Chondrocyte (in vitro differentiated cells): ENCODE results near the gene WSB1. TPM values are rescaled to one million over a fixed set of nuclear protein-coding genes. Genes with fewer than 3 reads are reported as not detected.

ENCODE experiments used
- DNase-seq: peaks from one replicate; pipeline ENCODE4 v3.0.0; 2021; ENCODE audit warnings: mixed read lengths, low spot score
- H3K27ac Mint-ChIP-seq: one replicate; pipeline ENCODE4 v1.8.0; 2021; ENCODE audit warnings: mild to moderate bottlenecking, moderate library complexity, mixed read lengths; ENCODE audit not compliant: unreplicated experiment
- H3K27me3 Mint-ChIP-seq: 2 replicates; pipeline ENCODE4 v1.8.0; 2021; ENCODE audit warnings: low read depth, mixed read lengths
- H3K36me3 Mint-ChIP-seq: 2 replicates; pipeline ENCODE4 v1.8.0; 2021; ENCODE audit warnings: low read depth, mixed read lengths
- H3K4me1 Mint-ChIP-seq: 2 replicates; pipeline ENCODE4 v1.8.0; 2021; ENCODE audit warnings: low read depth, mild to moderate bottlenecking, mixed read lengths
- H3K4me3 Mint-ChIP-seq: one replicate; pipeline ENCODE4 v1.8.0; 2021; ENCODE audit warnings: mild to moderate bottlenecking, moderate library complexity, mixed read lengths; ENCODE audit not compliant: unreplicated experiment
- H3K9me3 Mint-ChIP-seq: 2 replicates; pipeline ENCODE4 v1.8.0; 2021; ENCODE audit warnings: low read depth, mixed read lengths
- CTCF ChIP-seq: fragments of 200-600 bp; sonication (generic); IDR thresholded peaks from 2 replicates; pipeline ENCODE4 v1.5.0; 2021; ENCODE audit warnings: antibody characterized with exemption, mild to moderate bottlenecking, moderate library complexity
- microRNA-seq: library from miRNA; unstranded; fragments of <30 nt; microRNA quantifications from one replicate; pipeline ENCODE4 v1.2.0, GENCODE V29; 2020; ENCODE audit warnings: borderline number of aligned reads
- total RNA-seq: library from RNA; stranded (reverse); gene quantifications from 3 replicates; pipeline ENCODE4 v1.2.1, GENCODE V29; 2021

The WSB1 gene
- total RNA-seq, 1 donor from 2014 or later = 218 TPM

- H3K4me3 Mint-ChIP-seq = no peak overlapping the region
- no peaks in the 10 kb centered on the region for H3K9me3 Mint-ChIP-seq
- H3K4me1 Mint-ChIP-seq = peaks cover 27% of the 10 kb centered on the region
- H3K36me3 Mint-ChIP-seq = no peaks in the 10 kb centered on the region
- no peak for TF ChIP-seq CTCF
- no peaks in the 10 kb centered on the region for H3K27me3 Mint-ChIP-seq
- no peak overlapping the region for H3K27ac Mint-ChIP-seq
- no peak for DNase-seq
These were observed 67.8 kb downstream of the WSB1 start for GRCh38 chr17:27361695-27362094.

DNA sequence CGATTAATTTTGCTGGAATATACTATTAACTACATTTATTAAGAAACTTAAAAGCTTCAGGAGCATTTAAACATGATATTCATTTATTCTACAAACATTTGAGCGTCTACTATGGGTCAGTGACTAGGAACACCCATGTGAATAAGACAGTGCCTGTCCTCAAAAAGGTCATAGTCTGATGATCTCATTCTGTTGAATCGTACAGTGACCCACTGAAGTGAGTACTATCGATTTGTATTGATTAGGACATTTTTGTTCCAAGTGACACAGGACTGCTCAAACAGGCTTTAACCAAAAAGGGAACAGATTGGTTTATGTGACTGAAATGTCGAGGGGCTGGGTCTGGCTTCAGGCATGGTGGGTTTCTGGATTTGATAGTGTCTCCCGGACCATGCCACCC lies 68.6 kb downstream of the WSB1 start:
- Mint-ChIP-seq H3K9me3 (no peaks in the 10 kb centered on the region), H3K27me3 (no peaks in the 10 kb centered on the region), H3K4me3 (no peak overlapping the region), H3K27ac (no peak overlapping the region), H3K4me1 (peaks cover 34% of the 10 kb centered on the region), H3K36me3 (no peaks in the 10 kb centered on the region)
- no peak for DNase-seq
- TF ChIP-seq CTCF = no peak

GRCh38 chr17:27362909-27363308 lies 69.0 kb downstream of the WSB1 start:
- peak overlapping the region; percentile 81 for H3K27ac Mint-ChIP-seq
- no peaks in the 10 kb centered on the region for H3K27me3 Mint-ChIP-seq
- H3K4me3 Mint-ChIP-seq = no peak overlapping the region
- H3K9me3 Mint-ChIP-seq = no peaks in the 10 kb centered on the region
- H3K36me3 Mint-ChIP-seq = no peaks in the 10 kb centered on the region
- DNase-seq = peak; percentile 24
- peaks cover 38% of the 10 kb centered on the region for H3K4me1 Mint-ChIP-seq
- no peak for TF ChIP-seq CTCF

GRCh38 chr17:27363326-27363725 lies 69.4 kb downstream of the WSB1 start:
- no peak for DNase-seq
- no peak for TF ChIP-seq CTCF

More at GRCh38 chr17:27363326-27363725, 69.4 kb downstream of the WSB1 start:
- H3K4me3 Mint-ChIP-seq = no peak overlapping the region
- no peaks in the 10 kb centered on the region for H3K9me3 Mint-ChIP-seq
- H3K36me3 Mint-ChIP-seq = no peaks in the 10 kb centered on the region
- H3K27ac Mint-ChIP-seq = peak overlapping the region; percentile 96
- H3K27me3 Mint-ChIP-seq = no peaks in the 10 kb centered on the region
- H3K4me1 Mint-ChIP-seq = peaks cover 42% of the 10 kb centered on the region

Small RNA genes within 50 kb of the gene (microRNA-seq; reads per million reads assigned to microRNA genes)
- gene MIR4522 = not detected

Other genes with a start within 250 kb of the WSB1 start
- 52.9 to 60.6 TPM (median 59.3 TPM) in 3 replicates for gene KSR1, start 162.3 kb downstream of the WSB1 start, total RNA-seq